HFF-Myc (cell line): ENCODE data around the gene GNRHR.

Source experiments
- DNase-seq: peaks from one replicate; pipeline ENCODE4 v3.0.0-alpha.2; 2011; ENCODE audit warnings: low read depth; ENCODE audit errors: extremely low read depth
- H3K4me3 ChIP-seq: replicated peaks from 2 replicates; pipeline ENCODE4 v1.5.1; 2011; ENCODE audit warnings: low read depth, mild to moderate bottlenecking, control low read depth, low read length
- TF ChIP-seq, protein P1 (sequence below): IDR thresholded peaks from 2 replicates; pipeline ENCODE4 v1.5.1; 2012; ENCODE audit warnings: mild to moderate bottlenecking, low read depth, low read length, control low read depth; ENCODE audit errors: missing control alignments

GNRHR gene

DNA sequence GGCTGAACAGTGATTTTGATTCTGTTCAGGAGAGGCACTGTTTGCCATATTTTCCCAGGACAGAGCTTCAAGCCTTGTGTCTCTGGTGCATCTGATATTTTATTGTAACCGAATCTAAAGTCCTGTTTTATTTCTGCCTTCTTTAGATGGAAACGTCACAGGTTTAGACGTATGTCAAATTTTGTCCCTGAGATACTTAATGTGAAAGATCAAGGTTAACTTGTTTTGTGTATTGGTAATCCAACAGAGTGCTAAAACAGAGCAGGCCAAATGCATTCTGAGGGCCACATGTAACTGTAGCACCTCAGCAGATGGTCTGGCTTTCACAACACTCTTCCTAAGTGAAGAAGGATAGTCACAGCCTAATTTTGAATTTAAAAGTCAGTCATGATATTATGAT lies at the start of gene GNRHR:
Gene GNRHR (minus strand): TSS at position 101 of the 400 bp plus-strand sequence. CDS start 53 bp downstream, at position 48.
- TF ChIP-seq, protein P1, sequence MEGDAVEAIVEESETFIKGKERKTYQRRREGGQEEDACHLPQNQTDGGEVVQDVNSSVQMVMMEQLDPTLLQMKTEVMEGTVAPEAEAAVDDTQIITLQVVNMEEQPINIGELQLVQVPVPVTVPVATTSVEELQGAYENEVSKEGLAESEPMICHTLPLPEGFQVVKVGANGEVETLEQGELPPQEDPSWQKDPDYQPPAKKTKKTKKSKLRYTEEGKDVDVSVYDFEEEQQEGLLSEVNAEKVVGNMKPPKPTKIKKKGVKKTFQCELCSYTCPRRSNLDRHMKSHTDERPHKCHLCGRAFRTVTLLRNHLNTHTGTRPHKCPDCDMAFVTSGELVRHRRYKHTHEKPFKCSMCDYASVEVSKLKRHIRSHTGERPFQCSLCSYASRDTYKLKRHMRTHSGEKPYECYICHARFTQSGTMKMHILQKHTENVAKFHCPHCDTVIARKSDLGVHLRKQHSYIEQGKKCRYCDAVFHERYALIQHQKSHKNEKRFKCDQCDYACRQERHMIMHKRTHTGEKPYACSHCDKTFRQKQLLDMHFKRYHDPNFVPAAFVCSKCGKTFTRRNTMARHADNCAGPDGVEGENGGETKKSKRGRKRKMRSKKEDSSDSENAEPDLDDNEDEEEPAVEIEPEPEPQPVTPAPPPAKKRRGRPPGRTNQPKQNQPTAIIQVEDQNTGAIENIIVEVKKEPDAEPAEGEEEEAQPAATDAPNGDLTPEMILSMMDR, result no peak
- H3K4me3 ChIP-seq, result no peak within 1 kb of the TSS
- DNase-seq, result no peak

- TF ChIP-seq, protein P1, result no peak
- no peak overlapping the region for H3K4me3 ChIP-seq
- no peak for DNase-seq
These were observed 42.6 kb upstream of the GNRHR start for GRCh38 chr4:67796810-67797209.

DNA sequence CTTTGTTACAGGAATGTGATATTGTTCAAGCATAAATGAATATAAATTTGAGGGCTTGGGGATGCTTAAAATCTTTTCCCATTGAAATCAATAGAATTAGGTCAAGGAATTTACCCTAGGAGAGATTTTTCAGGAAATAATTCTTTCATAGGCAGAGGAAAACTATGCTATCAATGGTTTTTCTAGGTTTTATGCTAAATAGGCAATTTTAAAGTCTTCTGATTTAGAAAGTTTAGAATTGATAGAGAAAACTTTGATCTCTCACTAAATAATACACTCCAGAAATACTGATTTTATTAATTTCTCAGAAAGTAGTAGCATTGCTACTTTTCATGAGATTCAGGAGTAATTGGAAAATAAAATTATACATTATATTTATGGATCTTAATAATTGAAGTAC lies 36.5 kb upstream of the GNRHR start:
- TF ChIP-seq, protein P1, result no peak
- no peak overlapping the region for H3K4me3 ChIP-seq
- no peak for DNase-seq

DNA sequence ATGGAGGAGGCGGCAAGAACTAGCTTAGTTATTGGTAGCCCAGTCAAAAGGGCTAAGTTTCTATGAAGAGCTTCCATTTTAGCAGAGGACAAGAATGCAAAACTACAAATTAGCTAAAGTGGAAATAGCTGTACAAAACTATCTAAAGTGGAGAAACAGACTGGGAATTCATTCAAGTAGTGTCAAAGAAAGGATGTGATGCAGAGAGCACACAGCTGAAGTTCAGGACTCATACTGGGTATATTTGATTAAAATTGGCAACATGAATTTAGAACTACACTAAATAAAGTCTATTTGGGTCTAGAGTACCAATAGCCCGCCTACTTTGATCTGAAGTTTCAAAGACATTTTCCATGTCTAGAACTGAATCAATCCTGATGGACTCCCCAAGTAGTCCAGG lies 33.1 kb upstream of the GNRHR start:
- TF ChIP-seq, protein P1, result no peak
- no peak for DNase-seq
- no peak overlapping the region for H3K4me3 ChIP-seq

- no peak overlapping the region for H3K4me3 ChIP-seq
- TF ChIP-seq, protein P1, result no peak
- DNase-seq, result no peak
These were observed 31.3 kb upstream of the GNRHR start for GRCh38 chr4:67785528-67785927.

GRCh38 chr4:67779631-67780030 lies 25.4 kb upstream of the GNRHR start:
- TF ChIP-seq, protein P1, result no peak
- no peak overlapping the region for H3K4me3 ChIP-seq
- no peak for DNase-seq

DNA sequence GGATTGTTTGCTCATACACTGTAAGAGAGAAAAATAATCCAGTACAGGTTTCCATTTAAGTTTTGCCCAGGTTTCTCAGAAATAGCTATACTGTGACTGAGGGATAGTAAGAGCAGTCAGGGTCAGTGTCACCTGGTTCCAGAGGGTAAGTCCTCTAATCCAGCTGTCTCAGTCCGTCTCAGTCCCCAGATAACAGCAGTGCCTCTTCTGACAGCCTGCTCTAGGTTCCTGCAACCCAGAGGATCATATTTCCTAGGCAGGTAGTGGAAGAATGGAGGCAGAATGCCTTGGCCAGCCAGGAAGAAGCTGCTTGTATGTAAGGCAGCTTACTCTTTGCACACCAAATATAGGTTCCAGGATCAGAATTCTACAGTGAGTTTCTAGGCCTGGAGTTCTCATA lies 22.6 kb upstream of the GNRHR start:
- DNase-seq, result no peak
- H3K4me3 ChIP-seq, result no peak overlapping the region
- TF ChIP-seq, protein P1, result no peak
